Upper lobe of left lung (tissue), 6 donors: ENCODE data around the gene SPIRE2. TPM values are rescaled to one million over a fixed set of nuclear protein-coding genes. Genes with fewer than 3 reads are reported as not detected.

Experiments
- ATAC-seq, 2 donors: fragments of 200-7000 bp; cut with Tn5 transposase; one replicate each; pipeline ENCODE4 v1.9.1; 2022; ENCODE audit warnings: mild to moderate bottlenecking in 2 of 2, moderate library complexity in 2 of 2; ENCODE audit not compliant: low FRiP score in 2 of 2
- DNase-seq, 2 donors: peaks; one replicate each; pipeline ENCODE4 v3.0.0-alpha.2; 2019 to 2020
- H3K27ac ChIP-seq, 4 donors: fragments of 200-600 bp; sonication (generic); one replicate each; pipeline ENCODE4 v1.5.1; 2016 to 2019
- H3K27me3 ChIP-seq, 4 donors: fragments of 200-600 bp; sonication (generic); one replicate each; pipeline ENCODE4 v1.5.1; 2017 to 2019
- H3K36me3 ChIP-seq, 4 donors: fragments of 200-600 bp; sonication (generic); one replicate each; pipeline ENCODE4 v1.5.1; 2016 to 2019
- H3K4me1 ChIP-seq, 4 donors: fragments of 200-600 bp; sonication (generic); one replicate each; pipeline ENCODE4 v1.5.1; 2018 to 2019
- H3K4me3 ChIP-seq, 4 donors: fragments of 200-600 bp; sonication (generic); one replicate each; pipeline ENCODE4 v1.5.1; 2017 to 2019; ENCODE audit warnings: mild to moderate bottlenecking in 2 of 4, moderate library complexity in 1 of 4
- H3K9me3 ChIP-seq, 4 donors: fragments of 200-600 bp; sonication (generic); one replicate each; pipeline ENCODE4 v1.5.1; 2018 to 2019
- CTCF ChIP-seq, 6 experiments: fragments of 450-650 bp in 4 of 6; fragments of 200-600 bp in 2 of 6; sonication (generic) in 2 of 6; IDR thresholded peaks; one replicate each; pipeline ENCODE4 v1.5.1; 2016 to 2019; ENCODE audit warnings: antibody characterized with exemption in 6 of 6
- EP300 ChIP-seq, 4 donors: sonication (generic); formaldehyde crosslinking; IDR thresholded peaks; one replicate each; pipeline ENCODE4 v1.5.1; 2017; ENCODE audit warnings: antibody characterized with exemption in 4 of 4, control low read depth in 2 of 4
- POLR2A ChIP-seq, 4 donors: fragments of 450-650 bp; IDR thresholded peaks; one replicate each; pipeline ENCODE4 v1.5.1; 2016 to 2017; ENCODE audit warnings: antibody characterized with exemption in 4 of 4, mild to moderate bottlenecking in 2 of 4
- POLR2AphosphoS5 ChIP-seq, 2 donors: sonication (generic); formaldehyde crosslinking; IDR thresholded peaks; one replicate each; pipeline ENCODE4 v1.5.1; 2017; ENCODE audit warnings: antibody characterized with exemption in 2 of 2
- WGBS, 2 donors: methylation state at CpG; one replicate each; pipeline ENCODE4 v1.1.5; 2017 to 2018; 5-methylcytosine and 5-hydroxymethylcytosine counted together
- total RNA-seq, 6 donors: library from RNA; depleted of rRNA in 4 of 6; stranded (reverse); fragments of >200 nt in 4 of 6; gene quantifications; one replicate each; pipeline versions ENCODE4 v1.1.0 to v1.2.1, GENCODE V29; 2016 to 2021
- donor health status: DM: no; HTN: no; CAD: no; lungs with moderate emphysema.
- donor health status: DM: no; HTN: yes; CAD: no; lungs with severe emphysema.

The SPIRE2 gene
- total RNA-seq, 6 donors from 2014 or later: 6.1 to 52.4 (median 14.7) TPM

DNA sequence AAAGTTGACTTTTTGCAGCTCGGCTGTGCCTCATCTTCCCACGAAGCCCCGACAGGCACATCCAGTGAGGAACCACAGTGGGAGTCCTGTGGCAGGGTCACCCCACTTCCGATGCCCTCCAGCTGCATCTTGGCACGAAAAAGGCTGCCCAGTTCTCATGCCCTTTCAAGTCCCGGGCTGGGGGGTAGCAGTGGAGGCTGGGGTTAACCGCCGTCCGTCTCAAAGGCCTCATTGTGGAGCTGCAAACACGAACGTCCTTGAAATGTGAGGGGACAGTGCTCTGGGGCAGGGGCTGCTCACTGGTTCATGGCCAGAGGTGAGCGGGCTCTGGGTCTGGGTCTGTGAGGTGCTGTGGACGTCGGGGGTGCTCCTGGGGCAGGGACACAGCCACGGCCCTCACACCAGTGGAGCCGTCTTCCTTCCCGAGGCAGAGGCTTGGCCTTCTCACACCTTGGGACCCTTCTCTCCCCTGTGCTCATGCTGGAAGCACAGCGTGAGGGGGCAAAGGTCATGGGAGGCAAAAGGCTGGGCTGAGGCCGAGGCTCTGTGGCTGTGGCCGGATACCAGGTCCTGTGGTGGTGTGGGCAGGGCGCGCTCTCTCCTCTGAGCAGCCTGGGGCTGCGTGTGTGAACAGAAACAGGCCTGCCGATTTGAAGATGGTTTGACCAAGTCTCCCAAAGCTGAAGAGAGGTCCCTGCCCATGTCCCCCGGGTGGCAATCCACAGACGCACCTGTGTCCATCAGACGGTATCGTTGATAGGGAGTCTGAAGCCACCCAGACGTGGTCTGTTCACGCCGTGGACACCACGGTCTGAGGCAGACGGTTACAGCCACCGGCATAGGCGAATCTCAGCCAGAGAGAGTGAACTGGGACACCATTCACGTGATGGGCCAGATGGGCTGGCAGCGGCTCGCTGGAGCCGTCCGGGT is 87.3 kb downstream of the SPIRE2 start:
- Histone ChIP-seq H3K4me1 (peaks cover 18 to 22% (median 20%) of the 10 kb centered on the region in 4 donors), H3K4me3 (no peak overlapping the region), H3K27ac (no peak overlapping the region), H3K27me3 (no peaks in the 10 kb centered on the region), H3K9me3 (no peaks in the 10 kb centered on the region), H3K36me3 (peaks cover 0 to 23% (median 14%) of the 10 kb centered on the region in 4 donors)
- ATAC-seq (no peak), DNase-seq (peak in 1 of 2 donors; percentile 69)
- WGBS, 2 donors: 74 to 79% methylated on average over 27 to 40 of the region's 40 CpGs
- TF ChIP-seq CTCF (IDR thresholded peaks at IDR 0.05) (no peak), EP300 (IDR thresholded peaks at IDR 0.05) (no peak), POLR2AphosphoS5 (IDR thresholded peaks at IDR 0.05) (no peak), POLR2A (IDR thresholded peaks at IDR 0.05) (no peak)

GRCh38 chr16:89917773-89918452 is 89.6 kb downstream of the SPIRE2 start:
- Histone ChIP-seq H3K4me3 (peak overlapping the region in 3 of 4 donors; percentile 26 to 40 (median 38)), H3K27ac (peak overlapping the region in 2 of 4 donors; percentile 31 to 35), H3K36me3 (peaks cover 0 to under 1% (median 0%) of the 10 kb centered on the region in 4 donors), H3K9me3 (no peaks in the 10 kb centered on the region), H3K4me1 (peaks cover 34 to 44% (median 41%) of the 10 kb centered on the region in 4 donors), H3K27me3 (peaks cover 0 to 9% (median 4%) of the 10 kb centered on the region in 4 donors)
- TF ChIP-seq EP300 (IDR thresholded peaks at IDR 0.05): no peak
- TF ChIP-seq CTCF (IDR thresholded peaks at IDR 0.05): peak in 1 of 6 experiments; percentile 9
- peak; percentile 87 to 88 for TF ChIP-seq POLR2AphosphoS5 (IDR thresholded peaks at IDR 0.05)
- TF ChIP-seq POLR2A (IDR thresholded peaks at IDR 0.05): no peak
- WGBS, 2 donors: 0 to 5% methylated on average over 2 to 19 of the region's 39 CpGs
- peak; percentile 90 to 95 for DNase-seq
- peak; percentile 58 to 75 for ATAC-seq

GRCh38 chr16:89918453-89919347 is 90.4 kb downstream of the SPIRE2 start, which contains the start of gene MC1R:
Gene MC1R (plus strand): TSS chr16:89918862. CDS start chr16:89919259, 397 bp downstream.
- Histone ChIP-seq H3K27me3 (peaks cover 0 to 16% (median 12%) of the 10 kb centered on the region in 4 donors), H3K4me1 (peaks cover 41 to 52% (median 47%) of the 10 kb centered on the region in 4 donors), H3K27ac (peak within 1 kb of the TSS in 2 of 4 donors; percentile 31 to 35), H3K4me3 (peak within 1 kb of the TSS in 3 of 4 donors; percentile 26 to 40 (median 38)), H3K9me3 (no peaks in the 10 kb centered on the region), H3K36me3 (no peaks in the 10 kb centered on the region)
- ATAC-seq (no peak), DNase-seq (peak in 1 of 2 donors; percentile 82)
- WGBS, 2 donors: 11 to 16% methylated on average over 5 to 23 of the region's 23 CpGs
- no peak for TF ChIP-seq EP300 (IDR thresholded peaks at IDR 0.05)
- TF ChIP-seq CTCF (IDR thresholded peaks at IDR 0.05): peak in 5 of 6 experiments; percentile 11 to 41 (median 26)
